Stimulated activated CD4-positive, alpha-beta T cell treated with anti-CD3 and anti-CD28 coated beads, Interleukin-12 subunit alpha, Interleukin-12 subunit beta, amount 100 ng/mL, for 48 hours (primary cell): ENCODE measurements around the gene IRF3.

Experiments
- DNase-seq, 3 donors: peaks; one replicate each; pipeline ENCODE4 v3.0.0-alpha.2; 2020; ENCODE audit warnings: low read depth in 2 of 3, low spot score in 1 of 3

Gene IRF3

GRCh38 chr19:49687566-49688316, 22.1 kb upstream of the IRF3 start:
- no peak for DNase-seq

- DNase-seq: no peak
These were observed 21.5 kb upstream of the IRF3 start for GRCh38 chr19:49687150-49687549.

- no peak for DNase-seq
These were observed 20.9 kb upstream of the IRF3 start for GRCh38 chr19:49686503-49687088.

- DNase-seq: no peak
These were observed 20.2 kb upstream of the IRF3 start for GRCh38 chr19:49685845-49686332.

GRCh38 chr19:49684983-49685553, 19.4 kb upstream of the IRF3 start:
- no peak for DNase-seq

GRCh38 chr19:49684251-49684982, 18.8 kb upstream of the IRF3 start:
- no peak for DNase-seq

- no peak for DNase-seq
These were observed 18.2 kb upstream of the IRF3 start for GRCh38 chr19:49683814-49684250.

GRCh38 chr19:49682274-49682673, 16.6 kb upstream of the IRF3 start:
- DNase-seq: no peak

GRCh38 chr19:49681830-49682229, 16.2 kb upstream of the IRF3 start:
- no peak for DNase-seq

GRCh38 chr19:49680421-49681351, 15.0 kb upstream of the IRF3 start:
- peak; percentile 88 to 98 (median 93) for DNase-seq

GRCh38 chr19:49679771-49680413, 14.2 kb upstream of the IRF3 start:
- DNase-seq: no peak

- DNase-seq: no peak
These were observed 13.5 kb upstream of the IRF3 start for GRCh38 chr19:49678985-49679770.

- peak; percentile 76 to 82 (median 76) for DNase-seq
These were observed 12.4 kb upstream of the IRF3 start for GRCh38 chr19:49677901-49678674.

GRCh38 chr19:49677231-49677900, 11.7 kb upstream of the IRF3 start, which contains the start of gene PRMT1:
PRMT1 (plus strand) TSS chr19:49677271; CDS start chr19:49677281, 10 bp downstream.
- peak in 1 of 3 donors; percentile 55 for DNase-seq

GRCh38 chr19:49676784-49677230, 11.2 kb upstream of the IRF3 start:
- peak; percentile 99 to 100 (median 99) for DNase-seq

- DNase-seq: peak in 1 of 3 donors; percentile 66
These were observed 10.6 kb upstream of the IRF3 start for GRCh38 chr19:49676136-49676783.
